Smooth muscle cell (in vitro differentiated cells): ENCODE data around the gene LYRM4. TPM values are rescaled to one million over a fixed set of nuclear protein-coding genes. Genes with fewer than 3 reads are reported as not detected.

ENCODE experiments used
- DNase-seq: peaks from one replicate; lab custom pipeline; 2025; ENCODE audit not compliant: unreplicated experiment; lab: John Stamatoyannopoulos, UW
- H2AFZ ChIP-seq: fragments of 200-600 bp; sonication (generic); 2 replicates; pipeline ENCODE4 v1.6.0; 2016; ENCODE audit warnings: antibody characterized with exemption, low read depth, mild to moderate bottlenecking
- H3F3A ChIP-seq: fragments of 200-600 bp; sonication (generic); 2 replicates; pipeline ENCODE4 v1.6.0; 2017; ENCODE audit warnings: antibody characterized with exemption, low read depth
- H3K27ac ChIP-seq: fragments of 200-600 bp; sonication (generic); 2 replicates; pipeline ENCODE4 v1.5.1; 2016; ENCODE audit warnings: low read depth, mild to moderate bottlenecking
- H3K27me3 ChIP-seq: fragments of 200-600 bp; sonication (generic); 2 replicates; pipeline ENCODE4 v1.6.1; 2016; ENCODE audit warnings: low read depth, mild to moderate bottlenecking
- H3K36me3 ChIP-seq: fragments of 200-600 bp; sonication (generic); 2 replicates; pipeline ENCODE4 v1.5.1; 2016; ENCODE audit warnings: low read depth
- H3K4me1 ChIP-seq: fragments of 200-600 bp; sonication (generic); 2 replicates; pipeline ENCODE4 v1.5.1; 2016; ENCODE audit warnings: low read depth
- H3K4me2 ChIP-seq: fragments of 200-600 bp; sonication (generic); 2 replicates; pipeline ENCODE4 v1.6.0; 2016; ENCODE audit warnings: mild to moderate bottlenecking
- H3K4me3 ChIP-seq: fragments of 200-600 bp; sonication (generic); 2 replicates; pipeline ENCODE4 v1.5.1; 2016; ENCODE audit warnings: mild to moderate bottlenecking
- H3K79me2 ChIP-seq: fragments of 200-600 bp; sonication (generic); 2 replicates; pipeline ENCODE4 v1.6.0; 2016; ENCODE audit warnings: low read depth, mild to moderate bottlenecking
- H3K9ac ChIP-seq: fragments of 200-600 bp; sonication (generic); 2 replicates; pipeline ENCODE4 v1.6.0; 2016; ENCODE audit warnings: low read depth
- H3K9me3 ChIP-seq: fragments of 200-600 bp; sonication (generic); replicated peaks from 2 replicates; pipeline ENCODE4 v1.5.1; 2016; ENCODE audit warnings: low read depth
- H4K20me1 ChIP-seq: fragments of 200-600 bp; sonication (generic); 2 replicates; pipeline ENCODE4 v1.6.0; 2016; ENCODE audit warnings: low read depth
- WGBS: methylation state at CpG from one replicate; pipeline ENCODE4 v1.1.7; 2016; ENCODE audit warnings: low lambda C conversion rate; 5-methylcytosine and 5-hydroxymethylcytosine counted together
- polyA plus RNA-seq: library from polyadenylated mRNA; unstranded; fragments of >200 nt; fragmentation: Nextera tagmentation; extraction: Ambion mirVana; gene quantifications from 2 replicates; pipeline ENCODE4 v1.2.1, GENCODE V29; 2016
- total RNA-seq: library from RNA; depleted of rRNA; stranded (reverse); fragments of >200 nt; gene quantifications from 2 replicates; pipeline ENCODE4 v1.2.3, GENCODE V29; 2014
- TF ChIP-seq, protein P1 (sequence below): fragments of 200-600 bp; sonication (generic); IDR thresholded peaks from 2 replicates; pipeline ENCODE4 v1.5.1; 2017; ENCODE audit warnings: borderline replicate concordance, mild to moderate bottlenecking, antibody characterized with exemption; ENCODE audit not compliant: insufficient read depth, poor library complexity, severe bottlenecking

Gene LYRM4
- total and polyA plus RNA-seq, 2 experiments from 2014 or later: 26.1 to 27.1 TPM

DNA sequence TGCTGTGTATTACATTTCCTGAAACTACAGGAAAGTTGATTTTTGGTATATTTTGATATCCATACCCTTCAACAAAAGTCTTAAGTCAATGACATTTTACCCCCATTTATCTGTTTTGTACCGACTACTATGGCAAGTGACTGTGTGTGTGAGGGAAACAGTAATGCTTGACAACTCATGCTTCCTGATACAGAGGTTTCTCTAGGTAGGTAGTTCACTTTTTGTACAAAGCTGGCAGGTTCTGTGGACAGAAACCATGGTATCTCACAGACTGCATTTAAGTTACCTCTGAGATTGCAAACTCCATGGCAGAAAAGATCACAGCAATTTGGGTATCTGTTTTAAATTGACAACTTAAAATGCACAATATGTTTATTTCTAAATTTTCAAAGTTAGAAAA is 29.3 kb upstream of the LYRM4 start:
- H3F3A ChIP-seq: no peaks in the 10 kb centered on the region

DNA sequence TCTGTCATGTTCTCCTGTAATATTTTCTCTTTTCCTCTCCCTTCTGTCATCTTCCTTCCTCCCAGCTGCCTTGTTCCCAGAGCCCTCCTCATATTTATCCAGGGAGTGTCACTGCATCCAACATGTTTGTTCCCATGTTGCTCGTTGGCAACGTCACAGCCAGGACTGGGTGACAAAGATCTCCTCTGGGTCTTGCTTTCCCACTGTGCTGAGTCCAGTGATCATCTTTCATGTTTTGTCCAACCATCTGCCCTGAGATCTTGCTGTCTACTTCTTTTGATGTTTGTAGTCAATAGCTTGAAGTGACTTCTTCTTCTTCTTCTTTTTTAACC is 27.2 kb upstream of the LYRM4 start:
- peaks cover 32% of the 10 kb centered on the region for H4K20me1 ChIP-seq
- H2AFZ ChIP-seq: no peak overlapping the region
- WGBS: 80% methylated on average over 2 of the region's 2 CpGs
- H3K4me3 ChIP-seq: no peak overlapping the region
- H3K4me2 ChIP-seq: peak overlapping the region; percentile 45
- H3K36me3 ChIP-seq: no peaks in the 10 kb centered on the region
- H3K9ac ChIP-seq: no peak overlapping the region
- peak overlapping the region; percentile 56 for H3K27ac ChIP-seq
- H3K79me2 ChIP-seq: peaks cover 26% of the 10 kb centered on the region
- H3K4me1 ChIP-seq: no peaks in the 10 kb centered on the region
- no peaks in the 10 kb centered on the region for H3K9me3 ChIP-seq
- DNase-seq: no peak
- TF ChIP-seq, protein P1, sequence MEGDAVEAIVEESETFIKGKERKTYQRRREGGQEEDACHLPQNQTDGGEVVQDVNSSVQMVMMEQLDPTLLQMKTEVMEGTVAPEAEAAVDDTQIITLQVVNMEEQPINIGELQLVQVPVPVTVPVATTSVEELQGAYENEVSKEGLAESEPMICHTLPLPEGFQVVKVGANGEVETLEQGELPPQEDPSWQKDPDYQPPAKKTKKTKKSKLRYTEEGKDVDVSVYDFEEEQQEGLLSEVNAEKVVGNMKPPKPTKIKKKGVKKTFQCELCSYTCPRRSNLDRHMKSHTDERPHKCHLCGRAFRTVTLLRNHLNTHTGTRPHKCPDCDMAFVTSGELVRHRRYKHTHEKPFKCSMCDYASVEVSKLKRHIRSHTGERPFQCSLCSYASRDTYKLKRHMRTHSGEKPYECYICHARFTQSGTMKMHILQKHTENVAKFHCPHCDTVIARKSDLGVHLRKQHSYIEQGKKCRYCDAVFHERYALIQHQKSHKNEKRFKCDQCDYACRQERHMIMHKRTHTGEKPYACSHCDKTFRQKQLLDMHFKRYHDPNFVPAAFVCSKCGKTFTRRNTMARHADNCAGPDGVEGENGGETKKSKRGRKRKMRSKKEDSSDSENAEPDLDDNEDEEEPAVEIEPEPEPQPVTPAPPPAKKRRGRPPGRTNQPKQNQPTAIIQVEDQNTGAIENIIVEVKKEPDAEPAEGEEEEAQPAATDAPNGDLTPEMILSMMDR: no peak
- H3K27me3 ChIP-seq: no peaks in the 10 kb centered on the region
- H3F3A ChIP-seq: no peaks in the 10 kb centered on the region

More for the DNA sequence above, 29.3 kb upstream of the LYRM4 start:
- Histone ChIP-seq H3K9me3 (no peaks in the 10 kb centered on the region), H4K20me1 (peaks cover 27% of the 10 kb centered on the region), H3K4me1 (no peaks in the 10 kb centered on the region), H3K27me3 (no peaks in the 10 kb centered on the region), H2AFZ (no peak overlapping the region), H3K36me3 (no peaks in the 10 kb centered on the region), H3K79me2 (peaks cover 32% of the 10 kb centered on the region), H3K27ac (no peak overlapping the region), H3K4me2 (no peak overlapping the region), H3K4me3 (no peak overlapping the region), H3K9ac (no peak overlapping the region)
- no peak for DNase-seq
- TF ChIP-seq, protein P1: no peak
- WGBS: 90% methylated on average over 1 of the region's 1 CpG

DNA sequence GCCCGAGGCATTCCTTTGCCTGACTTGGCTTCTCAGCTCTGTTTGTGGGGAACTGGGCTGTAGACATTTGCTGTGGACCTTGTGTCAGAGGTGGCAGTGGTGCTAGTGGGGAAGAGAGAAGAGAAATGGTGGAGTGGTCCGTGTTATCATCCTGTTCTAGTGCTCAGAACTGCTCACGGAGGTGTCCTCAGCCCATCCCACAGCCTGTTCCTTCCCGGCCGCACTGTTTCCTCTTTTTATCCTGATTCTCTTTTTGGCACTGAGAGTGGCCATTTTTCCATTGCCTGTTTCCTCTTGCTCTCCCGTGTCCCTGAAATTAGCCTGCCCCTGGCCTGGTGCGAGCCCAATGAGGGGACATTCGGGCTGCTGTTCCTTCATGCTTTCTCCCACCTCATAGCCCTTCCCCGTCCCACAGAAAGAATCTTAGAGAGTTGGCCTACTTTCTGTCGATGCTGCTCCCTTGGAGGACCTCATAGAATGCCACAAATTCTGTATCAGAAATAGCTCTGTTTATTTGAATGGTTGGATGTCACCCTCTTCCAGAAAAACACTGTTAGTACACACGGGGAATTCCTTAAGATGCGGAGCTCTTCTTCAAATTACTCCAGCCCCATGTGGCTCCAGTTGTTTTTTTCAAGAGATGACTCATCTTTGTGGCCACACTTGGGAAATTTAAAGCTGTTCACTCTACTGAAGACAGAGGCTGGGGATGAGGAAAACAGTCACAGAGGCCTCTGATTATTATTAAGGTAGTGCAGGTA is 26.6 kb upstream of the LYRM4 start:
- Histone ChIP-seq H3K27ac (peak overlapping the region; percentile 56), H3K4me1 (no peaks in the 10 kb centered on the region), H3K4me3 (no peak overlapping the region), H3K4me2 (peak overlapping the region; percentile 45), H3K9ac (no peak overlapping the region), H3K79me2 (peaks cover 32% of the 10 kb centered on the region), H2AFZ (no peak overlapping the region), H3K27me3 (no peaks in the 10 kb centered on the region), H4K20me1 (peaks cover 34% of the 10 kb centered on the region), H3K36me3 (no peaks in the 10 kb centered on the region), H3K9me3 (no peaks in the 10 kb centered on the region), H3F3A (no peaks in the 10 kb centered on the region)
- DNase-seq: no peak
- 67% methylated on average over 9 of the region's 12 CpGs for WGBS
- TF ChIP-seq, protein P1: no peak

DNA sequence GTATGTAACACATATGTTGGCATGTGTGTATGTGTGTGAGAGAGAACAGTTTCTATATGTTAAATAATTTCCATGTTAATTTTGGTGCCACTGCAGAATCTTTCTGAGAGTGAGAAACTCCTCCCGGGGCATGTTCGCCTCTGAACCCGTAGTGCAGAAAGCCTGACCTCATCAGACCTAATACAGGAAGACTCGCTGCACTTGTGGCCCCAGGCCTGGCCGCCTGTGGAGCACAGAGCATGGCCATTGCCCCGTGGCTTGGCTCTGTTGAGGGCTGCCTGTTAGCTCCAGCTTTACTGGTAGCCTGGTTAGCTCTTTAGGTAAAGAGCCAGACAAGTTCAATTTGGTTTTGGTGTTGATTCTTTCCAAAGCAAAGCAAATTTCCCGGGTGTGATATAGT is 26.0 kb upstream of the LYRM4 start:
- peaks cover 35% of the 10 kb centered on the region for H3K79me2 ChIP-seq
- no peaks in the 10 kb centered on the region for H3F3A ChIP-seq
- no peaks in the 10 kb centered on the region for H3K36me3 ChIP-seq
- H3K4me3 ChIP-seq: no peak overlapping the region
- no peaks in the 10 kb centered on the region for H3K27me3 ChIP-seq
- no peaks in the 10 kb centered on the region for H3K9me3 ChIP-seq
- no peak overlapping the region for H2AFZ ChIP-seq
- DNase-seq: no peak
- 95% methylated on average over 7 of the region's 7 CpGs for WGBS
- TF ChIP-seq, protein P1: no peak
- no peaks in the 10 kb centered on the region for H3K4me1 ChIP-seq
- H3K27ac ChIP-seq: no peak overlapping the region
- H4K20me1 ChIP-seq: peaks cover 35% of the 10 kb centered on the region
- no peak overlapping the region for H3K9ac ChIP-seq
- H3K4me2 ChIP-seq: no peak overlapping the region
